CD14-positive monocyte (primary cell): ENCODE data around the gene TUT7. TPM values are rescaled to one million over a fixed set of nuclear protein-coding genes. Genes with fewer than 3 reads are reported as not detected.

Experiments used
- DNase-seq, 3 donors: peaks; one replicate each; pipeline ENCODE4 v3.0.0-alpha.2; 2011 to 2022
- H2AFZ ChIP-seq: 2 replicates; pipeline ENCODE4 v1.6.0; 2012; ENCODE audit warnings: mild to moderate bottlenecking, low read depth, low read length, inconsistent platforms; ENCODE audit not compliant: insufficient read depth, poor library complexity, severe bottlenecking
- H3K27ac ChIP-seq, 2 donors: 1 replicate in 1 of 2; 2 replicates in 1 of 2; pipeline ENCODE4 v1.5.1; 2012 to 2013; ENCODE audit warnings: low read length in 2 of 2, control low read depth in 1 of 2, inconsistent platforms in 1 of 2, low read depth in 1 of 2, mild to moderate bottlenecking in 1 of 2
- H3K27me3 ChIP-seq, 2 donors: one replicate each; pipeline versions ENCODE4 v1.6.0 to v1.6.1; 2011 to 2013; ENCODE audit warnings: low read length in 2 of 2; ENCODE audit not compliant: control insufficient read depth in 2 of 2, insufficient read depth in 2 of 2
- H3K36me3 ChIP-seq, 2 donors: replicated peaks in 1 of 2; 1 replicate in 1 of 2; 2 replicates in 1 of 2; pipeline versions ENCODE4 v1.5.1 to v1.6.1; 2012 to 2013; ENCODE audit warnings: low read length in 2 of 2, control low read depth in 1 of 2, inconsistent platforms in 1 of 2, mild to moderate bottlenecking in 1 of 2; ENCODE audit not compliant: insufficient read depth in 2 of 2, control insufficient read depth in 1 of 2
- H3K4me1 ChIP-seq, 2 donors: 1 replicate in 1 of 2; 2 replicates in 1 of 2; pipeline versions ENCODE4 v1.5.1 to v1.6.1; 2012 to 2013; ENCODE audit warnings: low read length in 2 of 2, control low read depth in 1 of 2, inconsistent platforms in 1 of 2, mild to moderate bottlenecking in 1 of 2, moderate library complexity in 1 of 2; ENCODE audit not compliant: insufficient read depth in 2 of 2, control insufficient read depth in 1 of 2
- H3K4me2 ChIP-seq: replicated peaks from 2 replicates; pipeline ENCODE3; 2012; ENCODE audit warnings: low read length, moderate library complexity, mild to moderate bottlenecking; ENCODE audit not compliant: poor library complexity, severe bottlenecking; ENCODE audit errors: extremely low read depth
- H3K4me3 ChIP-seq, 3 experiments: fragments of 200-600 bp in 1 of 3; sonication (generic) in 1 of 3; replicated peaks in 1 of 3; 1 replicate in 2 of 3; 2 replicates in 1 of 3; pipeline ENCODE4 v1.5.1; 2011 to 2013; ENCODE audit warnings: low read length in 3 of 3, mild to moderate bottlenecking in 3 of 3, control low read depth in 2 of 3, low read depth in 2 of 3, inconsistent platforms in 1 of 3, moderate library complexity in 1 of 3
- H3K79me2 ChIP-seq: 2 replicates; pipeline ENCODE4 v1.6.0; 2012; ENCODE audit warnings: mild to moderate bottlenecking, control low read depth, inconsistent platforms, low read length, moderate library complexity; ENCODE audit not compliant: insufficient read depth
- H3K9ac ChIP-seq: 2 replicates; pipeline ENCODE4 v1.6.0; 2017; ENCODE audit warnings: low read length, mild to moderate bottlenecking; ENCODE audit not compliant: insufficient read depth, poor library complexity, severe bottlenecking
- H3K9me3 ChIP-seq, 2 donors: replicated peaks in 1 of 2; 1 replicate in 1 of 2; 2 replicates in 1 of 2; pipeline versions ENCODE4 v1.5.1 to v1.6.1; 2012 to 2013; ENCODE audit warnings: low read length in 2 of 2, control low read depth in 1 of 2; ENCODE audit not compliant: control insufficient read depth in 1 of 2, insufficient read depth in 1 of 2
- H4K20me1 ChIP-seq: 2 replicates; pipeline ENCODE4 v1.6.0; 2012; ENCODE audit warnings: mild to moderate bottlenecking, low read length, control low read depth, moderate library complexity; ENCODE audit not compliant: insufficient read depth
- H3K27ac Mint-ChIP-seq, 7 donors: one replicate each; pipeline ENCODE4 v1.8.0; 2020; ENCODE audit warnings: mild to moderate bottlenecking in 7 of 7, mixed read lengths in 7 of 7, moderate library complexity in 6 of 7, inconsistent platforms in 2 of 7
- H3K27me3 Mint-ChIP-seq, 3 donors: one replicate each; pipeline ENCODE4 v1.8.0; 2021 to 2022; ENCODE audit warnings: low read depth in 3 of 3, mild to moderate bottlenecking in 3 of 3, mixed read lengths in 3 of 3, moderate library complexity in 3 of 3, inconsistent platforms in 1 of 3
- H3K36me3 Mint-ChIP-seq, 2 donors: one replicate each; pipeline ENCODE4 v1.8.0; 2020; ENCODE audit warnings: mixed read lengths in 2 of 2, inconsistent platforms in 1 of 2, mild to moderate bottlenecking in 1 of 2
- H3K4me1 Mint-ChIP-seq: one replicate; pipeline ENCODE4 v1.8.0; 2020; ENCODE audit warnings: mild to moderate bottlenecking, mixed read lengths
- H3K4me3 Mint-ChIP-seq, 2 donors: one replicate each; pipeline ENCODE4 v1.8.0; 2020; ENCODE audit warnings: mild to moderate bottlenecking in 2 of 2, mixed read lengths in 2 of 2, moderate library complexity in 1 of 2
- H3K9me3 Mint-ChIP-seq, 7 donors: one replicate each; pipeline ENCODE4 v1.8.0; 2020 to 2022; ENCODE audit warnings: mixed read lengths in 7 of 7, mild to moderate bottlenecking in 6 of 7, moderate library complexity in 6 of 7, inconsistent platforms in 2 of 7
- CTCF ChIP-seq: fragments of 200-600 bp; IDR thresholded peaks from one replicate; pipeline ENCODE4 v1.8.0; 2022; ENCODE audit warnings: antibody characterized with exemption, mild to moderate bottlenecking
- WGBS: methylation state at CpG from one replicate; pipeline ENCODE4 v1.1.5; 2013; ENCODE audit warnings: missing lambda C conversion rate; ENCODE audit not compliant: insufficient coverage; 5-methylcytosine and 5-hydroxymethylcytosine counted together
- intact Hi-C, 2 donors: fragments of 100-400 bp; cut with micrococcal nuclease; formaldehyde crosslinking; loops; one replicate each; pipeline versions ENCODE4 v1.15.0 to v1.15.1; 2023
- polyA plus RNA-seq, 3 donors: library from polyadenylated mRNA; depleted of rRNA in 1 of 3; unstranded in 2 of 3; stranded (reverse) in 1 of 3; fragments of 300-500 nt in 2 of 3; fragments of >200 nt in 1 of 3; fragmentation: Illumina TruSeq in 2 of 3; gene quantifications; 1 replicate in 2 of 3; 2 replicates in 1 of 3; pipeline ENCODE4 v1.2.3, GENCODE V29; 2012 to 2021

TUT7 gene
- polyA plus RNA-seq, 3 donors: 14.2 to 51.6 (median 27.9) TPM

GRCh38 chr9:86341007-86341491, 13.2 kb downstream of the TUT7 start:
- peak in 1 of 3 donors; percentile 15 for DNase-seq
- Histone ChIP-seq H3K36me3 (peaks cover 81 to 85% of the 10 kb centered on the region in 2 donors), H3K4me3 (no peak overlapping the region), H3K27me3 (no peaks in the 10 kb centered on the region), H3K9me3 (no peaks in the 10 kb centered on the region), H3K27ac (peak overlapping the region in 1 of 2 donors; percentile 59), H4K20me1 (peaks cover 61% of the 10 kb centered on the region), H3K9ac (no peak overlapping the region), H3K79me2 (peaks cover 51% of the 10 kb centered on the region), H3K4me1 (peaks cover 34 to 53% of the 10 kb centered on the region in 2 donors), H2AFZ (no peak overlapping the region), H3K4me2 (no peak overlapping the region)
- no peak for TF ChIP-seq CTCF
- WGBS: 45% methylated on average over 2 of the region's 3 CpGs
- peaks cover 52% of the 10 kb centered on the region for H3K4me1 Mint-ChIP-seq
- H3K36me3 Mint-ChIP-seq: peaks cover 72 to 82% of the 10 kb centered on the region in 2 donors
- peak overlapping the region in 4 of 7 donors; percentile 6 to 81 (median 68) for H3K27ac Mint-ChIP-seq
- H3K27me3 Mint-ChIP-seq: no peaks in the 10 kb centered on the region
- intact Hi-C loops: loop anchor here in 1 of 2 donors (10.0 kb wide), 1 partner anchor 596 kb away; the partner anchor contains the start of gene AGTPBP1
- no peak overlapping the region for H3K4me3 Mint-ChIP-seq
- no peaks in the 10 kb centered on the region for H3K9me3 Mint-ChIP-seq

- WGBS: no CpG with 5 or more reads among the region's 1 CpG
- no peak for TF ChIP-seq CTCF
- H3K4me1 ChIP-seq: peaks cover 34 to 53% of the 10 kb centered on the region in 2 donors
- no peaks in the 10 kb centered on the region for H3K9me3 Mint-ChIP-seq
- H3K36me3 ChIP-seq: peaks cover 81 to 85% of the 10 kb centered on the region in 2 donors
- no peak overlapping the region for H2AFZ ChIP-seq
- no peak for DNase-seq
- H3K4me3 ChIP-seq: no peak overlapping the region
- peaks cover 46% of the 10 kb centered on the region for H3K79me2 ChIP-seq
- intact Hi-C loops: loop anchor here in 1 of 2 donors (10.0 kb wide), 1 partner anchor 596 kb away; the partner anchor contains the start of gene AGTPBP1
- H3K4me1 Mint-ChIP-seq: peaks cover 52% of the 10 kb centered on the region
- H3K4me2 ChIP-seq: no peak overlapping the region
- H3K27me3 Mint-ChIP-seq: no peaks in the 10 kb centered on the region
- H3K36me3 Mint-ChIP-seq: peaks cover 72 to 83% of the 10 kb centered on the region in 2 donors
- peak overlapping the region in 1 of 2 donors; percentile 63 for H3K27ac ChIP-seq
- H3K27ac Mint-ChIP-seq: peak overlapping the region in 2 of 7 donors; percentile 35 to 46
- H3K4me3 Mint-ChIP-seq: no peak overlapping the region
- H3K9ac ChIP-seq: no peak overlapping the region
- peaks cover 56% of the 10 kb centered on the region for H4K20me1 ChIP-seq
- no peaks in the 10 kb centered on the region for H3K9me3 ChIP-seq
- no peaks in the 10 kb centered on the region for H3K27me3 ChIP-seq
Measured at GRCh38 chr9:86340356-86341006, 13.7 kb downstream of the TUT7 start.
